AG09309 (cell line): Measurements from ENCODE around the gene MAN1C1.

Experiments used
- DNase-seq: peaks from one replicate; pipeline ENCODE4 v3.0.0-alpha.2; 2010; ENCODE audit warnings: low read depth
- H3K4me3 ChIP-seq: 2 replicates; pipeline ENCODE4 v1.5.1; 2011; ENCODE audit warnings: mild to moderate bottlenecking, low read depth, low read length, moderate library complexity; ENCODE audit not compliant: control insufficient read depth
- CTCF ChIP-seq: IDR thresholded peaks from 2 replicates; pipeline ENCODE4 v1.5.1; 2011; ENCODE audit warnings: mild to moderate bottlenecking, low read depth, low read length, inconsistent platforms; ENCODE audit not compliant: insufficient read depth, control insufficient read depth; ENCODE audit errors: missing control alignments

Gene MAN1C1

GRCh38 chr1:25648681-25649440, 32.3 kb downstream of the MAN1C1 start:
- no peak for DNase-seq
- no peak overlapping the region for H3K4me3 ChIP-seq
- TF ChIP-seq CTCF: no peak

- no peak for DNase-seq
- H3K4me3 ChIP-seq: no peak overlapping the region
- no peak for TF ChIP-seq CTCF
Observed at GRCh38 chr1:25649505-25650288, 33.1 kb downstream of the MAN1C1 start.

GRCh38 chr1:25650289-25650576, 33.6 kb downstream of the MAN1C1 start:
- no peak overlapping the region for H3K4me3 ChIP-seq
- DNase-seq: no peak
- TF ChIP-seq CTCF: no peak

GRCh38 chr1:25651036-25651640, 34.5 kb downstream of the MAN1C1 start:
- DNase-seq: no peak
- no peak for TF ChIP-seq CTCF
- H3K4me3 ChIP-seq: no peak overlapping the region

- no peak overlapping the region for H3K4me3 ChIP-seq
- no peak for DNase-seq
- TF ChIP-seq CTCF: no peak
Observed at GRCh38 chr1:25651824-25652741, 35.5 kb downstream of the MAN1C1 start.

- H3K4me3 ChIP-seq: no peak overlapping the region
- TF ChIP-seq CTCF: no peak
- DNase-seq: no peak
Observed at GRCh38 chr1:25653558-25653957, 37.0 kb downstream of the MAN1C1 start.
